Peyer's patch (tissue), 4 donors: ENCODE data around the gene ADAT3.
"Not testable (repeated sequence)": the region's sequence is repeated elsewhere in the genome, so short reads cannot be mapped to it uniquely, and the experiment has no call there.

Experiments
- POLR2A ChIP-seq, 2 donors: fragments of 450-650 bp; IDR thresholded peaks; one replicate each; pipeline ENCODE4 v1.5.1; 2017; ENCODE audit warnings: antibody characterized with exemption in 2 of 2, mild to moderate bottlenecking in 2 of 2, moderate library complexity in 2 of 2
- TF ChIP-seq, protein P1 (sequence below), 6 experiments: fragments of 450-650 bp in 4 of 6; fragments of 200-600 bp in 2 of 6; sonication (generic) in 1 of 6; IDR thresholded peaks; one replicate each; pipeline ENCODE4 v1.5.1; 2017 to 2019; ENCODE audit warnings: antibody characterized with exemption in 6 of 6, mild to moderate bottlenecking in 3 of 6, moderate library complexity in 1 of 6

- TF ChIP-seq POLR2A (IDR thresholded peaks at IDR 0.05): not testable (repeated sequence)
- TF ChIP-seq, protein P1, sequence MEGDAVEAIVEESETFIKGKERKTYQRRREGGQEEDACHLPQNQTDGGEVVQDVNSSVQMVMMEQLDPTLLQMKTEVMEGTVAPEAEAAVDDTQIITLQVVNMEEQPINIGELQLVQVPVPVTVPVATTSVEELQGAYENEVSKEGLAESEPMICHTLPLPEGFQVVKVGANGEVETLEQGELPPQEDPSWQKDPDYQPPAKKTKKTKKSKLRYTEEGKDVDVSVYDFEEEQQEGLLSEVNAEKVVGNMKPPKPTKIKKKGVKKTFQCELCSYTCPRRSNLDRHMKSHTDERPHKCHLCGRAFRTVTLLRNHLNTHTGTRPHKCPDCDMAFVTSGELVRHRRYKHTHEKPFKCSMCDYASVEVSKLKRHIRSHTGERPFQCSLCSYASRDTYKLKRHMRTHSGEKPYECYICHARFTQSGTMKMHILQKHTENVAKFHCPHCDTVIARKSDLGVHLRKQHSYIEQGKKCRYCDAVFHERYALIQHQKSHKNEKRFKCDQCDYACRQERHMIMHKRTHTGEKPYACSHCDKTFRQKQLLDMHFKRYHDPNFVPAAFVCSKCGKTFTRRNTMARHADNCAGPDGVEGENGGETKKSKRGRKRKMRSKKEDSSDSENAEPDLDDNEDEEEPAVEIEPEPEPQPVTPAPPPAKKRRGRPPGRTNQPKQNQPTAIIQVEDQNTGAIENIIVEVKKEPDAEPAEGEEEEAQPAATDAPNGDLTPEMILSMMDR (IDR thresholded peaks at IDR 0.05): not testable (repeated sequence)
Observed at GRCh38 chr19:1877280-1877660, 27.9 kb upstream of the ADAT3 start.
